SK-N-SH (cell line): ENCODE data around the gene CENPVL3. TPM values are rescaled to one million over a fixed set of nuclear protein-coding genes. Genes with fewer than 3 reads are reported as not detected.

ENCODE experiments used
- CTCF ChIA-PET: fragments of 300-600, 350-600 bp; formaldehyde crosslinking; extraction: SDS; loops from one replicate; lab custom pipeline; 2021; lab: Yijun Ruan, JAX
- POLR2A ChIA-PET: fragments of 350-600 bp; sonication (Branson Sonifier 250); formaldehyde crosslinking; extraction: SDS; loops from one replicate; lab custom pipeline; 2020; ENCODE audit warnings: antibody characterized with exemption, inconsistent platforms; lab: Yijun Ruan, JAX
- DNase-seq: peaks from one replicate; pipeline ENCODE4 v3.0.0; 2012
- H2AFZ ChIP-seq: fragments of 200-600 bp; sonication (generic); 2 replicates; pipeline ENCODE4 v1.8.1; 2016; ENCODE audit warnings: antibody characterized with exemption, mild to moderate bottlenecking, low read depth
- H3F3A ChIP-seq: fragments of 200-600 bp; sonication (generic); replicated peaks from 2 replicates; pipeline ENCODE3; 2016; ENCODE audit warnings: antibody characterized with exemption, mild to moderate bottlenecking; ENCODE audit not compliant: insufficient read depth
- H3K27ac ChIP-seq, 2 experiments: fragments of 200-500 bp in 1 of 2; fragments of 200-600 bp in 1 of 2; sonication (Bioruptor generic) in 1 of 2; sonication (generic), shearing (Covaris generic) in 1 of 2; 2 replicates each; pipeline versions ENCODE4 v1.5.1 to v1.6.1; 2014 to 2016; ENCODE audit warnings: low read depth in 2 of 2, inconsistent platforms in 1 of 2, low read length in 1 of 2, mild to moderate bottlenecking in 1 of 2, mixed read lengths in 1 of 2
- H3K27me3 ChIP-seq: fragments of 200-600 bp; sonication (generic), shearing (Covaris generic); 2 replicates; pipeline ENCODE4 v1.6.1; 2016; ENCODE audit warnings: mixed run types; ENCODE audit not compliant: insufficient read depth
- H3K36me3 ChIP-seq, 2 experiments: fragments of 200-500 bp in 1 of 2; fragments of 200-600 bp in 1 of 2; sonication (Bioruptor generic) in 1 of 2; sonication (generic) in 1 of 2; replicated peaks in 1 of 2; 2 replicates each; pipeline versions ENCODE3 to v1.5.1; 2014 to 2016; ENCODE audit warnings: low read length in 1 of 2, mild to moderate bottlenecking in 1 of 2; ENCODE audit not compliant: insufficient read depth in 2 of 2, control insufficient read depth in 1 of 2
- H3K4me1 ChIP-seq, 2 experiments: fragments of 200-500 bp in 1 of 2; fragments of 200-600 bp in 1 of 2; sonication (Bioruptor generic) in 1 of 2; sonication (generic), shearing (Covaris generic) in 1 of 2; 2 replicates each; pipeline versions ENCODE4 v1.5.1 to v1.6.1; 2014 to 2016; ENCODE audit warnings: low read depth in 1 of 2, low read length in 1 of 2, mixed run types in 1 of 2; ENCODE audit not compliant: insufficient read depth in 2 of 2, control insufficient read depth in 1 of 2
- H3K4me2 ChIP-seq: fragments of 200-600 bp; sonication (generic), shearing (Covaris generic); 2 replicates; pipeline ENCODE4 v1.6.1; 2017; ENCODE audit warnings: mixed run types
- H3K4me3 ChIP-seq, 2 experiments: fragments of 200-500 bp in 1 of 2; fragments of 200-600 bp in 1 of 2; sonication (Bioruptor generic) in 1 of 2; sonication (generic), shearing (Covaris generic) in 1 of 2; 2 replicates each; pipeline versions ENCODE4 v1.5.1 to v1.8.1; 2014 to 2016; ENCODE audit warnings: low read depth in 2 of 2, inconsistent platforms in 1 of 2, low read length in 1 of 2, mild to moderate bottlenecking in 1 of 2, mixed read lengths in 1 of 2, moderate library complexity in 1 of 2
- H3K79me2 ChIP-seq: fragments of 200-600 bp; sonication (generic); 2 replicates; pipeline ENCODE4 v1.8.1; 2017; ENCODE audit warnings: mild to moderate bottlenecking; ENCODE audit not compliant: insufficient read depth
- H3K9ac ChIP-seq: fragments of 200-600 bp; sonication (generic); 2 replicates; pipeline ENCODE4 v1.6.1; 2017; ENCODE audit warnings: mixed run types
- H3K9me2 ChIP-seq: fragments of 200-600 bp; sonication (generic); 2 replicates; pipeline ENCODE4 v1.6.1; 2017; ENCODE audit warnings: mixed run types
- H3K9me3 ChIP-seq: fragments of 200-600 bp; sonication (generic); 2 replicates; pipeline ENCODE4 v1.6.1; 2017; ENCODE audit warnings: mixed run types, mild to moderate bottlenecking, moderate library complexity
- H4K20me1 ChIP-seq: fragments of 200-600 bp; sonication (generic); 2 replicates; pipeline ENCODE4 v1.6.1; 2017; ENCODE audit warnings: mild to moderate bottlenecking, mixed run types; ENCODE audit not compliant: insufficient read depth
- CHD2 ChIP-seq: fragments of 150-350 bp; IDR thresholded peaks from 2 replicates; pipeline ENCODE4 v1.6.1; 2018; ENCODE audit warnings: low read length; ENCODE audit not compliant: partially characterized antibody
- FOXJ3 ChIP-seq: sonication (generic); formaldehyde crosslinking; IDR thresholded peaks from 2 replicates; pipeline ENCODE4 v1.5.1; 2020; ENCODE audit warnings: mild to moderate bottlenecking, missing genetic modification reagents
- IRF3 ChIP-seq: fragments of 150-350 bp; IDR thresholded peaks from 2 replicates; pipeline ENCODE4 v1.6.1; 2016; ENCODE audit warnings: mild to moderate bottlenecking, low read depth, low read length
- JUND ChIP-seq: IDR thresholded peaks from 2 replicates; pipeline ENCODE4 v1.4.0; 2012
- PBX3 ChIP-seq: IDR thresholded peaks from 2 replicates; pipeline ENCODE4; 2012
- RAD21 ChIP-seq: IDR thresholded peaks from 2 replicates; pipeline ENCODE4 v1.6.1; 2012; ENCODE audit warnings: mild to moderate bottlenecking, low read length
- REST ChIP-seq: IDR thresholded peaks from 2 replicates; pipeline ENCODE4 v1.6.1; 2012; ENCODE audit warnings: mild to moderate bottlenecking, low read depth, low read length, moderate library complexity
- RXRA ChIP-seq: IDR thresholded peaks from 2 replicates; pipeline ENCODE4 v1.4.0; 2012; ENCODE audit warnings: low read depth, mild to moderate bottlenecking, borderline replicate concordance
- SIN3A ChIP-seq: IDR thresholded peaks from 2 replicates; pipeline ENCODE4 v1.6.1; 2012; ENCODE audit warnings: low read depth, mild to moderate bottlenecking, low read length, moderate library complexity, borderline replicate concordance
- YY1 ChIP-seq: IDR thresholded peaks from 2 replicates; pipeline ENCODE4 v1.4.0; 2012; ENCODE audit warnings: low read depth, mild to moderate bottlenecking
- WGBS: methylation state at CpG from one replicate; pipeline ENCODE4 v1.1.6; 2017; ENCODE audit warnings: low lambda C conversion rate; 5-methylcytosine and 5-hydroxymethylcytosine counted together
- polyA plus RNA-seq, 3 experiments: library from polyadenylated mRNA; depleted of rRNA; stranded (reverse); fragments of >200 nt; gene quantifications; 2 replicates each; pipeline ENCODE4 v1.2.3, GENCODE V29; 2012

The CENPVL3 gene
- polyA plus RNA-seq, 1 of the 3 experiments (the other 2 are of a cell fraction), result 0.67 TPM

GRCh38 chrX:51571874-51572273, 46.8 kb downstream of the CENPVL3 start:
- no peak overlapping the region for H3K9ac ChIP-seq
- TF ChIP-seq CHD2, result no peak
- TF ChIP-seq, all 33 proteins: peak for 0
- H3K4me2 ChIP-seq, result no peak overlapping the region
- no peaks in the 10 kb centered on the region for H3K79me2 ChIP-seq
- H2AFZ ChIP-seq, result no peak overlapping the region
- no peaks in the 10 kb centered on the region for H3K9me3 ChIP-seq
- no peaks in the 10 kb centered on the region for H3K4me1 ChIP-seq
- POLR2A ChIA-PET, result no interaction called here
- CTCF ChIA-PET, result no interaction called here
- H3F3A ChIP-seq, result no peaks in the 10 kb centered on the region
- no peak for DNase-seq
- H4K20me1 ChIP-seq, result no peaks in the 10 kb centered on the region
- no peaks in the 10 kb centered on the region for H3K27me3 ChIP-seq
- H3K36me3 ChIP-seq, result no peaks in the 10 kb centered on the region
- WGBS, result 7% methylated on average over 2 of the region's 2 CpGs
- no peak overlapping the region for H3K4me3 ChIP-seq
- no peaks in the 10 kb centered on the region for H3K9me2 ChIP-seq
- no peak overlapping the region for H3K27ac ChIP-seq

- no peaks in the 10 kb centered on the region for H3K4me1 ChIP-seq
- no peaks in the 10 kb centered on the region for H3K9me3 ChIP-seq
- H3K27ac ChIP-seq, result no peak overlapping the region
- no peak overlapping the region for H3K4me3 ChIP-seq
- H3K9me2 ChIP-seq, result no peaks in the 10 kb centered on the region
- ChIA-PET CTCF (no interaction called here), POLR2A (no interaction called here)
- H4K20me1 ChIP-seq, result no peaks in the 10 kb centered on the region
- no peaks in the 10 kb centered on the region for H3K36me3 ChIP-seq
- no peak overlapping the region for H3K4me2 ChIP-seq
- H2AFZ ChIP-seq, result no peak overlapping the region
- no peaks in the 10 kb centered on the region for H3F3A ChIP-seq
- no peak for DNase-seq
- no peaks in the 10 kb centered on the region for H3K27me3 ChIP-seq
- TF ChIP-seq IRF3 (no peak), FOXJ3 (CRISPR knock-in tag) (no peak), SIN3A (no peak), JUND (no peak), YY1 (no peak), RAD21 (no peak), RXRA (no peak), REST (no peak), PBX3 (no peak)
- 17% methylated on average over 3 of the region's 3 CpGs for WGBS
- no peaks in the 10 kb centered on the region for H3K79me2 ChIP-seq
- H3K9ac ChIP-seq, result no peak overlapping the region
Measured at GRCh38 chrX:51569561-51569960, 49.2 kb downstream of the CENPVL3 start.
